SJSA1 (cell line): ENCODE results near the gene ACTG1. TPM values are rescaled to one million over a fixed set of nuclear protein-coding genes. Genes with fewer than 3 reads are reported as not detected.

ENCODE experiments used
- DNase-seq, 2 experiments: peaks; one replicate each; pipeline ENCODE4 v3.0.0-alpha.2; 2015 to 2020; ENCODE audit warnings: low spot score in 2 of 2, low read depth in 1 of 2
- H3K27ac ChIP-seq: fragments of 250-450 bp; sonication (Bioruptor Pico); 2 replicates; pipeline ENCODE4 v1.5.1; 2020; ENCODE audit warnings: mild to moderate bottlenecking, moderate library complexity
- H3K27me3 ChIP-seq: fragments of 250-450 bp; sonication (Bioruptor Pico); replicated peaks from 2 replicates; pipeline ENCODE4 v1.5.1; 2020; ENCODE audit warnings: mild to moderate bottlenecking, moderate library complexity
- H3K36me3 ChIP-seq: fragments of 250-450 bp; sonication (Bioruptor Pico); 2 replicates; pipeline ENCODE4 v1.5.1; 2020; ENCODE audit warnings: mild to moderate bottlenecking
- H3K4me1 ChIP-seq: fragments of 250-450 bp; sonication (Bioruptor Pico); replicated peaks from 2 replicates; pipeline ENCODE4 v1.6.1; 2021; ENCODE audit warnings: mild to moderate bottlenecking
- H3K4me3 ChIP-seq: fragments of 250-450 bp; sonication (Bioruptor Pico); 2 replicates; pipeline ENCODE4 v1.5.1; 2020; ENCODE audit warnings: mild to moderate bottlenecking
- H3K9me3 ChIP-seq: fragments of 250-450 bp; sonication (Bioruptor Pico); replicated peaks from 2 replicates; pipeline ENCODE4 v1.5.1; 2020; ENCODE audit warnings: mild to moderate bottlenecking
- total RNA-seq: library from RNA; depleted of rRNA; stranded (reverse); fragments of >200 nt; shearing (Covaris generic); gene quantifications from 2 replicates; pipeline ENCODE4 v1.2.3, GENCODE V29; 2014

ACTG1 gene
- total RNA-seq, 1 experiment from 2014 or later: 9,784 TPM

DNA sequence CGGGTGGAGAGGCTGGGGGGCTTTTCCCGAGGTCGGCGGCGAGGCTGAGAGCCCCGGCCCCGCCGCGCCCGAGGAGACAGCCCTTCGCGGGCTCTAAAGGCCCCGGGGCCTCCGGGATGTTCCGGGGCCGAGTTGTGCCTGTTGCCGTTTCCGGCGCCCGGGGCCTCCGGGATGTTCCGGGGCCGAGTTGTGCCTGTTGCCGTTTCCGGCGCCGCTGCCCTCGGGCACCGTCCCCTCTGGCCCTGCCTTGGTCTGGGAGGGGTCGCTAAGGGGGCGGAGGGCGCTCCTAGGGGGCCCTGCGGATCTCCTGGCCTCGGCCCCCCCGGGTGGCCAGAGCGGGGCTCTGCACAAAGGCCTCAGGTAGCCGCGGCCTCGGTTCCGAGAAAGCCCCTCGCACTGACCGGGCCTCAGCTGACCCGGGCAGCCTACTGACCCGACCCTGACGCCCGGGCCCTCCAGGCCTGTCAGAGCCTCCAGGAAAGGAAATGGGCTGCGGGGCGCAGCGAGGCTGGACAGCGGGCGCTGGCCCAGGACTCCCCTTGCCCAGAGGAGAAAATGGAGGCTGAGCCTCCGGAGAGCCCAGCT lies 24.2 kb downstream of the ACTG1 start:
- Histone ChIP-seq H3K36me3 (peaks cover 3% of the 10 kb centered on the region; the same call in 1 of the 2 replicates), H3K27me3 (no peaks in the 10 kb centered on the region), H3K9me3 (no peaks in the 10 kb centered on the region), H3K4me1 (peaks cover 53% of the 10 kb centered on the region), H3K4me3 (peak overlapping the region; percentile 54), H3K27ac (peak overlapping the region; percentile 97)
- DNase-seq: no peak

DNA sequence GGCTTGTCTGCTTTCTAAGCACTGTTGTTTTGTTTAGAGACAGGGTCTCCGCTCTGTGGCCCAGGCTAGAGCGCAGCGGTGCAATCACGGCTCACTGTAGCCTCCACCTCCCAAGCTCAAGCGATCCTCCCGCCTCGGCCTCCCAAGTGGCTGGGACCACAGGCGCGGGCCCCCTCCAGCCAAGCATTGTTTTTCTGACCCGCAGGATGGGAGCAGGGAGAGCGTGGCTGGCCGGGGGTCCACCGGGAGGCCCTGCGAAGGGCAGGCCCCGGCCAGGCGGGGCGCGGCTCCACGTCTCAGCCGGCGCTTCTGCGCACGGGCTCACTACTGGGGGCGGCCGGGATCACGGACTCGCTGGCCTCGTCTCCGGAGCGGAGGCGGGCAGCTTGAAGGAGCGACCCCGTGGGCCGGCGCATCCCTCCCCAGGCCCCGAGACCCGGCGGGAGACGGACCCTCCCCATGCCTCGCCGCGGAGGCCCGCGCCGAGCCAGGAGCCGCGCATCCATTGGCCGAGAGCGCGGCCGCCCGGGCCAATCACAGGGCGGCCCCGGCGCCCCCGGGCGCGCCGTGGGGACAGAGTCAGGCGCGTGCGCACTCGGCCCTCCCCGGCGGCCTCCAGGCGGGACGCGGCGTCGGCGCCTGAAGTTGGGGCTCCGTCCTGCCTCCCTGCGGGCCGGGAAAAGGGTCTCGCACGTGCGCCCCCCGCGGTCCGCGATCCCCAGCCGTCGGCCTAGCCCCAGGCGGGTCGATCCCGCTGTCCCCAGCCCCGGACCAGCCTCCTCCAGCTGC lies 24.9 kb downstream of the ACTG1 start:
- Histone ChIP-seq H3K4me3 (peak overlapping the region; percentile 54), H3K36me3 (peaks cover 3% of the 10 kb centered on the region; the same call in 1 of the 2 replicates), H3K27me3 (no peaks in the 10 kb centered on the region), H3K4me1 (peaks cover 53% of the 10 kb centered on the region), H3K9me3 (no peaks in the 10 kb centered on the region), H3K27ac (peak overlapping the region; percentile 97)
- peak; percentile 86 to 90 for DNase-seq

DNA sequence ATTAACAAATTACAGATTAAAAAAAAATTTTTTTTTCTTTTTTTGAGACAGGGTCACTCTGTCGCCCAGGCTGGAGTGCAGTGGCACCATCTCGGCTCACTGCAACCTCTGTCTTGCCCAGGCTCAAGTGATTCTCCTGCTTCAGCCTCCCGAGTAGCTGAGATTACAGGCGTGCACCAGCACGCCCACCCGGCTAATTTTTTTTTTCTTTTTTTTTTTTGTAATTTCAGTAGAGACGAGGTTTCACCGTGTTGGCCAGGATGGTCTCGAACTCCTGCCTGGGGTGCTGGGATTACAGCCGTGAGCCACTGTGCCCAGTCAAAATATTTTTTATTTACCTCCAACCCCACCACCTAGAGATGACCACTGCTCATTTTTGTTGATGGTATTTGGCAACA lies 25.5 kb downstream of the ACTG1 start:
- no peak for DNase-seq
- Histone ChIP-seq H3K4me1 (peaks cover 49% of the 10 kb centered on the region), H3K9me3 (no peaks in the 10 kb centered on the region), H3K27ac (peak overlapping the region; percentile 97), H3K36me3 (peaks cover 3% of the 10 kb centered on the region; the same call in 1 of the 2 replicates), H3K27me3 (no peaks in the 10 kb centered on the region), H3K4me3 (peak overlapping the region; percentile 54)

DNA sequence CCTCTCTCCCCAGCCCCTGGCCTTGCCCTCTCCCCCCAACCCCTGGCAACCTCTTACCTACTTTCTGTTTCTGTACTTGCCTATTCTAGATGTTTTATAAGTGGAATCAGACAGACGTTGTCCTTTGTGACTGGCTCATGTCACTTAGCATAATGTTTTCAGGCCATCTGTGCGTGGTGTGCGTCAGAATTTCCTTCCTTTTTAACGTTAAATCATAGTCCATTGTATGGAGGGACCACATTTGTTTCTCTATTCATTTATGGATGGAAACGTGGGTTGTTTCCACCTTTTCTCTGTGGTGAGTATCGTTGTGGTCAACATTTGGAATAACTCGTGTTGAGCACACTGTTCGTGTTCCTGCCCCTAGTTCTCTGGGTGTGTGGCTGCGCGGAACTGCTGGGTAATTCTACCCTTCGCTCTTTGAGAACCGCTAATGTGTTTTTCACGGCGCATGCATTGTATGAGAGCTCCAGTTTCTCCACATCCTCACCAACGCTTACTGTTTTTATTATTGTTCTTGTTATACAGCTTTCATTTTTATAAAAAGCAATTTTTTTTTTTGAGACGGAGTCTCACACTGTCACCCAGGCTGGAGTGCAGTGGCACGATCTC lies 26.3 kb downstream of the ACTG1 start:
- Histone ChIP-seq H3K4me1 (peaks cover 50% of the 10 kb centered on the region), H3K9me3 (peaks cover 3% of the 10 kb centered on the region), H3K27ac (no peak overlapping the region), H3K27me3 (no peaks in the 10 kb centered on the region), H3K4me3 (no peak overlapping the region), H3K36me3 (peaks cover 3% of the 10 kb centered on the region; the same call in 1 of the 2 replicates)
- DNase-seq: no peak

DNA sequence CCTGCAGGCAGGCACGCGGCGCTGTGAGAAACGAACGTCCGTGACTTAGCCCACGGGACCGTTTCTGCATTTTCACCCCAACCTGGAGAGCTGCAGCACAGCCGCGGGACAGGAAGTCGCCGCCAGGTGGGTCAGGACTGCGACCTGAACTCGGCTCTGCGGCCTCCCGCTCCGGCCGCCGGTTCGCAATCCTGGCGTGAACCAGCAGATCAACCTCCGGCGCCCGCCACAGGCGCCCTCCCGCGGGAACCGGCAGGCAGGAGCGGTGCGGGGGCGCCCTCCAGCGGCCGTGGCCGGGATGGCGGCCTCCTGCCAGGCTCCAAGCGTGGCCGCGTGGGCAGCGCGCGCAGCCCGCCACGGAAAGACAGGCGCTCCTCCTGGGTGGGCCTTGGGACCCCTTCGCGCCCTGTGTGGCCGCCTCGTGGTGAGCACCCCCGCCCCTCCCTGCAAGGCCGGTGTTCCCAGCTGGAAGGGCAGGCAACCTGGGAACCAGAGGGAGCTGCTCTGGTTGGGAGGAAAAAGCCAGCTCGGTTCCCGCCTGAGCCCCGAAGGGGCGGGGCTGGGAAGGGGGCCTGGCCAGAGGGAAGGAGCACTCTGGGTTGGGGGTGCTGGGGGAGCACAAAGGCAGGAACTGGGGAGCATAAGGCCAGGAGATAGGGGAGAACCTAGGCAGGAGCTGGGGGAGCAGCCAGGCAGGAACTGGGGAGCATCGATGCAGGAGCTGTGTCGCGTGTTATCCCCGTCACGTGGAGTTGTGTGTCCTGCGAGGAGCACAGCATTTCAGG lies 28.2 kb downstream of the ACTG1 start:
- H3K4me3 ChIP-seq: peak overlapping the region; percentile 27
- peaks cover 8% of the 10 kb centered on the region for H3K9me3 ChIP-seq
- H3K36me3 ChIP-seq: peaks cover 3% of the 10 kb centered on the region; the same call in 1 of the 2 replicates
- no peaks in the 10 kb centered on the region for H3K27me3 ChIP-seq
- no peak overlapping the region for H3K27ac ChIP-seq
- DNase-seq: peak; percentile 92 to 96
- peaks cover 51% of the 10 kb centered on the region for H3K4me1 ChIP-seq

DNA sequence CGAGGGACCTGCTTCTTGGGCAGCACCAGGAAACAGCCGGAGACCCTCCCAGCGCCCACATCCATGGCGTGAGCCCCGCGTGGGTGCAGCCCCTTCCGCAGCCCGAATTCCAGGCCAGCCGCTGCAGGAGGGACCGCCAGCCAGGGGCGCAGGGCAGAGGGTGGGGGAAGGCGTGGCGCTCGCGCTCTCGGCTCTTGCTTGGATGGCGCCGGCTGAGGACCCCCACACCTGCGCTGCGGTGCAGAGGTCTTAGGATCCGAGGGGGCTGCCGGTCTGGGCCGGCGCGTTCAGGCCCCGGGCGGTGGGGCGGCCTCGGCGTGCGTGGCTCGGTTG lies 28.8 kb downstream of the ACTG1 start:
- no peak for DNase-seq
- Histone ChIP-seq H3K36me3 (peaks cover 3% of the 10 kb centered on the region; the same call in 1 of the 2 replicates), H3K27me3 (no peaks in the 10 kb centered on the region), H3K4me3 (no peak overlapping the region), H3K9me3 (peaks cover 8% of the 10 kb centered on the region), H3K27ac (no peak overlapping the region), H3K4me1 (peaks cover 51% of the 10 kb centered on the region)

DNA sequence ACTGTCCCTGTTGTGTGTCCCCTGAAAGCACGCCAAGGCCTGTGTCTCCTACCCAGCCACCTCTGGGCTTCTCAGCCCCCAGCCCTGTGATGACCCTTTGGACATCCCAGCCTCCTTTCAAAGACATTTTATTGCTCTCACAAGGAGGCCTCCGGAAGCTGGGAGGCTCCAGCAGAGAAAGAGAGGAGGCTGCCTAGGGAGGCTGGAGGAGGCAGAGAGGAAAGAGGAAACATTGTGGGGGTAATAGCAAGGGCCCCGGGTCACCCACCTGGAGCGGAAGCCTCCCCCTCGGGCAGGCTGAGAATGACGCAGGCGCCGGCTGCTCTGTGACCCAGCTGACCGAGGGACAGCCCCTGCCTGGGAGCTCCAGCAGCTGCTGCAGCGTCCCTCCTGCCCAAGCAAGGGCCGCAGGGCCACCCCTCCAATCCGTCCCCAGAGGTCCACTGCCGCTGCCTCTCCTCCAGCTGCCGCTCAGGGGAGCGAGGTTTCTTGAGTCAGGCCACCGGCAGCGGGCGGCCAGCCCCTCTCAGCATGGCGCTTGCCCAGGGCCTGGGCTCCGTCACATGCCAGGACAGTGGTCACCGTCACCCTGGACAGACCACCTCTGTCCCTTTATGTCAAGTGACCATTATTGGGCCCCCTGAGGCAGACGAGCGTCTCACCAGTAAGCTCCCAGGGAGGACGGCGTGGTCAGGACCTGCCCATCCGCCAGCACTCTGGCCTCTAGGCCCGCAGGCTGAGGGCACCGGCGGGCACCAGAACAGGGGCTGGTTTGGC lies 29.3 kb downstream of the ACTG1 start:
- Histone ChIP-seq H3K27ac (no peak overlapping the region), H3K27me3 (no peaks in the 10 kb centered on the region), H3K4me1 (peaks cover 46% of the 10 kb centered on the region), H3K36me3 (peaks cover 3% of the 10 kb centered on the region; the same call in 1 of the 2 replicates), H3K9me3 (peaks cover 8% of the 10 kb centered on the region), H3K4me3 (no peak overlapping the region)
- no peak for DNase-seq

DNA sequence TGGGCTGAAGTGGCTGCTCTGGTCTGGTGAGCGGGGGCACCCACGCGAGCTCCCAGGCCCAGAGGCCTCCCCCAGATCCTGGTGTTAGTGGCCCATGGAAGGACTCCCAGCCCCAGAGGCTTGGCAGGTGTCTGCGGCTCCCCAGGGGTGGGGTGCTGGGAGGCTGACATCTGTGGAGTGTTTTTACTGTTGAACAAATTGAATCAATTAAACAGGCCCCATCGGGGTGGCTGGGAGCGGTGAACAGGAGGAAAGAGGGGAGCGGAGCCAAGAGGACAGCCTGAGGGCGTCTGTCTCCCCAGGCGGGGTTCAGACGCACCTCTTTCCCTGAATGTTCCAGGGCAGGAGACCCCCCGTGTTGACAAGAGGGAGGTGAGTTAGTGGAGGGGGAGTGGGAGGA lies 29.9 kb downstream of the ACTG1 start:
- H3K4me3 ChIP-seq: no peak overlapping the region
- no peak overlapping the region for H3K27ac ChIP-seq
- no peak for DNase-seq
- H3K27me3 ChIP-seq: no peaks in the 10 kb centered on the region
- no peaks in the 10 kb centered on the region for H3K36me3 ChIP-seq
- H3K4me1 ChIP-seq: peaks cover 45% of the 10 kb centered on the region
- peaks cover 8% of the 10 kb centered on the region for H3K9me3 ChIP-seq

DNA sequence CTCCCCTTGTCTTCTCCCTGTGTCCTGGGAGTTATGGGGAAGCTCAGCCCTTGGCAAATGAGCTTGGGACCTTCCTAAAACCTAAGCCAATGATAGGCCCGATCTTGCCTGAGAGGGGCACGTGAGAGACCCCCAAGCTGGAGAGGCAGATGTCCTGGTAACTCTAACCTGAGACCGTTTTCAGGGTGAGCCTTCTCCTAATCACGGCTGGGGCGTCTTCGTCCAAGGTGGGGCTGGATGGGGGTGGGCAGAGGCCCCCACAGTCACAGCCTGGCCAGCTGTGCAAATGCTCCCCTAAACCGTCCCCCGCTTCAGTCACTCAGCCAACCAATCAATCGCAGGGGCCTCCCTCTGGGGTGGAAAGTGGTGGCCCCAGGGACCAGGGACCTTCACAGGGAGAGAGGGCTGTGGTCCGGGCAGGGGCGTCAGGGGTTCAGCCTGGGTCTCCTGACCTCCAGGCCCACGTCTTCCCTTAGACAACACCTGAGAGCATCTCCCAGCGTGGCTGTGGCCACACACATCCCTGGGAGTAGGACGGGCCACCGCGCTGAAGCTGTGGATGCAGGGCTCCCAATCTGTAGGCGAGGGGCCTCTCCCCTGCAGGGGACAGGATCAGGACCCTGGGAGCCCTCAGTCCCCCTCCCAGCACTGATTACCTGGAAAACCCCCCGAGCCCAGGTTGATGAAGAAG lies 30.6 kb downstream of the ACTG1 start:
- H3K27me3 ChIP-seq: no peaks in the 10 kb centered on the region
- H3K27ac ChIP-seq: no peak overlapping the region
- DNase-seq: no peak
- H3K4me1 ChIP-seq: peaks cover 41% of the 10 kb centered on the region
- no peaks in the 10 kb centered on the region for H3K36me3 ChIP-seq
- peaks cover 8% of the 10 kb centered on the region for H3K9me3 ChIP-seq
- H3K4me3 ChIP-seq: peak overlapping the region; percentile 27

DNA sequence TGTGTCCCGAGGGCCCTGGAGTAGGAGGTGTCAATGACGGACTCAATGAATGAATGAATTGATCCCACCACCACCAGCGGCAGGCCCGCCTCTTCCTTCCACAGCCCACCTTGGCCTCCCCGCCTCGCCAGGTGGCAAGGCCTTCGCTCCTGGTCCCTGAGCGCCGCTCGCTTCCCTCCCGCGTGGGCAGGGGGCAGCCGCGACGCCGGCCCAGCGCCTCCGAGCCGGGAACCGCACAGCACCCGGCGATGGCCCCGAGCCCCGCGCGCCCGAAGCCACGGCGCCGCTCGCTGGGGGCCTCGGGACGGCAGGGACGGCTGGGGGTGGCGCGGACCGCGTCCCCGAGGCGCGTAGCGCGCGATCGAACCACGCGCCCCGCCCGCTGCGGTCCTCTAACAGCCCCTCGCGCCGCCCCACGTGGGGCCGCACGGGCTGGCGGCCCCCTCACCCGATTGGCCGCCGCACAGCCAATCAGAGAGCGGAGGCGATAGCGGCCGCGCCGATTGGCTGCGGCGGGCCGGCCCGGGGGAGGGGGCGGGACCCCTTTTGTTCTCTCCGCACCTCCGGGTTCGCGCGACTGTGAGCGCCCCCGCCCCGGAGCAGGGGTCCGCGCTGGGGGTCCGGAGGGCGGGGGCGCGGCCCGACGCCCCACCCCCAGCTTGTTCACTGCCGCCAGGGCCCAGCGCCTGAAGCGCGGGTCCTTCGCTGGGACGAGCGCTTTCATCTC lies 31.4 kb downstream of the ACTG1 start:
- no peaks in the 10 kb centered on the region for H3K36me3 ChIP-seq
- H3K4me1 ChIP-seq: peaks cover 41% of the 10 kb centered on the region
- peaks cover 8% of the 10 kb centered on the region for H3K9me3 ChIP-seq
- no peak overlapping the region for H3K27ac ChIP-seq
- DNase-seq: peak in 1 of 2 experiments; percentile 64
- H3K4me3 ChIP-seq: peak overlapping the region; percentile 27
- no peaks in the 10 kb centered on the region for H3K27me3 ChIP-seq

DNA sequence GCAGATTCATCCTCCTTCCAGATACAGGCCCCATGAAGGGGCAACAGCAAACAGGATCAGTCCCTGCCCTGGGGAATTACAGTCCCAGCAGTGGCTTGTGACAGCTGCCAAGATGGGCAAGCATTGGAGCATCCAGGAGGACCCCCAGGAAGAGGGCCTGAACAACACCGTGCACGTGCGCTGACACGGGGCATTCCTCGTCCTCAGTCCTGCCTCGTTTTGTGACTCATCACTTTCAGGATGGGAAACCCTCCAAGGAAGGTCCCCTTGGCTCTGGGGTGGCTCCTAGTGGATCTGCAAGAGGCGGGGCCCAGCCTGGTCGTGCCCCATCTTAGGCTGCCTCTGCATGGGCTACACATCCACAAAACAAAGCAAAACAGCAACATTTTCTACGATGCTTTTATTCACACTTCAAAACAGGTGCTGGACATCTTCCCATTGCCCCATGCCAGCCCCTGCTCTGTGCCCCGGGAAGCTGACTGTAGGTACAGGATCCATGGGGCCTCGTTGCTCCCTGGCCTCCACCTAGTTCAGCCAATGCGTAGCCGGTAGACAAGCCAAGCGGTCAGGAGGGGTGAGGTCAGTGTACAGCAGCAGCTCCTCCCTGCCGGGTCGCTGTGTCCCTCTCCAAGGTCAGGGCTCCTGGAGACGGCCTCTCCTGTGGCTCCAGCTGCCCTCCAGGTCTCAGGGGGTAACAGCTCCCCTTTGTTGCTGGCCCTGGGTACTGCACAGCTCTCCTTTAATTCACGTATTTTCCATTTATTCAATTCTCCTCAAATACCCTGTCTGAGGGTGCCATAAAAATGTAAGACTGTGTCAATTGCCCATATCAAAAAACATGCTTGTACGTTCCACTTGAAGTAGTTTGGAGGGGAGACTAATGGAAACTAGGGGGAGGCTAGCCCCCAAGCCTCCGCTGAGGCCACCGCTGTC lies 32.2 kb downstream of the ACTG1 start:
- Histone ChIP-seq H3K36me3 (no peaks in the 10 kb centered on the region), H3K4me1 (peaks cover 41% of the 10 kb centered on the region), H3K4me3 (no peak overlapping the region), H3K27me3 (no peaks in the 10 kb centered on the region), H3K27ac (no peak overlapping the region), H3K9me3 (peaks cover 8% of the 10 kb centered on the region)
- peak; percentile 68 to 83 for DNase-seq
